Measurements from ENCODE around the gene MOGAT3.
A peak's percentile ranks its signal among the peaks of the same experiment; 100 is the strongest.
"Not testable (repeated sequence)": the region's sequence is repeated elsewhere in the genome, so short reads cannot be mapped to it uniquely, and the experiment has no call there.

MOGAT3 gene

GRCh38 chr7:101205901-101206664, 5.2 kb upstream of the MOGAT3 start:
- DNase-seq, result no peak

- not testable (repeated sequence) for DNase-seq
These were observed 3.2 kb upstream of the MOGAT3 start for GRCh38 chr7:101203740-101204738.

GRCh38 chr7:101202603-101202918, 1.7 kb upstream of the MOGAT3 start:
- no peak for DNase-seq

- DNase-seq, result no peak
These were observed 1.1 kb upstream of the MOGAT3 start for GRCh38 chr7:101201695-101202602.

- DNase-seq, result no peak
These were observed 353 bp downstream of the MOGAT3 start for GRCh38 chr7:101200504-101200861.

- DNase-seq, result not testable (repeated sequence)
These were observed 1.3 kb downstream of the MOGAT3 start for GRCh38 chr7:101199522-101199921.

GRCh38 chr7:101198476-101198875, 2.4 kb downstream of the MOGAT3 start:
- DNase-seq, result no peak

- no peak for DNase-seq
These were observed 2.8 kb downstream of the MOGAT3 start for GRCh38 chr7:101197991-101198390.

- DNase-seq, result no peak
These were observed 5.0 kb downstream of the MOGAT3 start for GRCh38 chr7:101195884-101196283.

- no peak for DNase-seq
These were observed 11.7 kb downstream of the MOGAT3 start for GRCh38 chr7:101189109-101189508.

GRCh38 chr7:101186844-101187428, 13.9 kb downstream of the MOGAT3 start:
- DNase-seq, result no peak

GRCh38 chr7:101186194-101186593, 14.6 kb downstream of the MOGAT3 start:
- no peak for DNase-seq

- DNase-seq, result peak in 3 of 56 donors; percentile 6 to 20 (median 8)
These were observed 15.5 kb downstream of the MOGAT3 start for GRCh38 chr7:101185258-101185839.

- no peak for DNase-seq
These were observed 20.6 kb downstream of the MOGAT3 start, which contains the start of gene NAT16 for GRCh38 chr7:101180130-101180755. Gene NAT16 (minus strand): TSS chr7:101180293. CDS start chr7:101174807, 5,486 bp downstream.

GRCh38 chr7:101179713-101180112, 21.1 kb downstream of the MOGAT3 start:
- DNase-seq, result no peak

- DNase-seq, result no peak
These were observed 21.7 kb downstream of the MOGAT3 start for GRCh38 chr7:101179117-101179516.

GRCh38 chr7:101177644-101178043, 23.2 kb downstream of the MOGAT3 start:
- DNase-seq, result no peak

GRCh38 chr7:101175664-101176063, 25.2 kb downstream of the MOGAT3 start:
- no peak for DNase-seq

- no peak for DNase-seq
These were observed 26.4 kb downstream of the MOGAT3 start for GRCh38 chr7:101174322-101174854.

Data from amygdala (tissue), 56 donors.